Liver (tissue), 9 donors: ENCODE measurements around the gene ALDH9A1. TPM values are rescaled to one million over a fixed set of nuclear protein-coding genes. Genes with fewer than 3 reads are reported as not detected.

Experiments
- DNase-seq: peaks from one replicate; pipeline ENCODE4 v3.0.0-alpha.2; 2017; ENCODE audit warnings: low spot score
- H3K27ac ChIP-seq, 2 donors: one replicate each; pipeline ENCODE4 v1.7.0; 2013; ENCODE audit warnings: inconsistent platforms in 2 of 2, low read length in 2 of 2, control low read depth in 1 of 2, low read depth in 1 of 2, mild to moderate bottlenecking in 1 of 2
- H3K27me3 ChIP-seq, 4 donors: one replicate each; pipeline versions ENCODE4 v1.6.1 to v1.7.0; 2013; ENCODE audit warnings: low read length in 3 of 4, inconsistent platforms in 1 of 4, mild to moderate bottlenecking in 1 of 4, moderate library complexity in 1 of 4; ENCODE audit not compliant: control insufficient read depth in 4 of 4, insufficient read depth in 4 of 4
- H3K36me3 ChIP-seq, 4 donors: one replicate each; pipeline versions ENCODE4 v1.6.1 to v1.7.0; 2013; ENCODE audit warnings: low read length in 3 of 4, mild to moderate bottlenecking in 3 of 4, low read depth in 1 of 4, moderate library complexity in 1 of 4; ENCODE audit not compliant: control insufficient read depth in 4 of 4, insufficient read depth in 3 of 4
- H3K4me1 ChIP-seq, 4 donors: one replicate each; pipeline versions ENCODE4 v1.6.1 to v1.7.0; 2013; ENCODE audit warnings: low read length in 3 of 4, mild to moderate bottlenecking in 3 of 4, moderate library complexity in 1 of 4; ENCODE audit not compliant: control insufficient read depth in 4 of 4, insufficient read depth in 4 of 4
- H3K4me3 ChIP-seq, 3 donors: one replicate each; pipeline versions ENCODE4 v1.6.1 to v1.7.0; 2013; ENCODE audit warnings: low read length in 3 of 3, control low read depth in 1 of 3, low read depth in 1 of 3, mild to moderate bottlenecking in 1 of 3
- H3K9ac ChIP-seq, 2 donors: one replicate each; pipeline ENCODE4 v1.7.0; 2013; ENCODE audit warnings: low read length in 2 of 2, mild to moderate bottlenecking in 2 of 2, moderate library complexity in 2 of 2, control low read depth in 1 of 2, low read depth in 1 of 2
- H3K9me3 ChIP-seq, 4 donors: one replicate each; pipeline versions ENCODE4 v1.6.1 to v1.7.0; 2013; ENCODE audit warnings: low read length in 3 of 4; ENCODE audit not compliant: control insufficient read depth in 4 of 4
- ATF3 ChIP-seq: IDR thresholded peaks from 2 replicates; pipeline ENCODE4 v1.6.1; 2016; ENCODE audit warnings: antibody characterized with exemption
- CTCF ChIP-seq: fragments of 150-350 bp; IDR thresholded peaks from 2 replicates; pipeline ENCODE4 v1.5.1; 2017; ENCODE audit warnings: improper control_type of control experiment, low read depth, low read length; ENCODE audit not compliant: missing input control
- EGR1 ChIP-seq, 2 donors: IDR thresholded peaks; 2 replicates each; pipeline ENCODE4 v1.6.1; 2016 to 2018; ENCODE audit warnings: antibody characterized with exemption in 2 of 2, low read depth in 2 of 2
- FOXA1 ChIP-seq: IDR thresholded peaks from 2 replicates; pipeline ENCODE4 v1.6.1; 2016; ENCODE audit warnings: antibody characterized with exemption
- FOXA2 ChIP-seq: IDR thresholded peaks from 2 replicates; pipeline ENCODE4 v1.6.1; 2016; ENCODE audit warnings: antibody characterized with exemption
- GABPA ChIP-seq, 2 donors: IDR thresholded peaks in 1 of 2; conservative IDR thresholded peaks in 1 of 2; 2 replicates each; pipeline ENCODE4 v1.6.1; 2016; ENCODE audit warnings: antibody characterized with exemption in 2 of 2, mild to moderate bottlenecking in 1 of 2, moderate library complexity in 1 of 2
- HNF4A ChIP-seq, 2 donors: conservative IDR thresholded peaks; 2 replicates each; pipeline ENCODE4 v1.6.1; 2016; ENCODE audit warnings: antibody characterized with exemption in 2 of 2, mild to moderate bottlenecking in 2 of 2
- HNF4G ChIP-seq: IDR thresholded peaks from 2 replicates; pipeline ENCODE4 v1.6.1; 2016; ENCODE audit warnings: antibody characterized with exemption
- JUND ChIP-seq, 2 donors: IDR thresholded peaks; 2 replicates each; pipeline ENCODE4 v1.6.1; 2016; ENCODE audit warnings: antibody characterized with exemption in 2 of 2
- MAX ChIP-seq: IDR thresholded peaks from 2 replicates; pipeline ENCODE4 v1.6.1; 2016; ENCODE audit warnings: antibody characterized with exemption
- NR2F2 ChIP-seq: IDR thresholded peaks from 2 replicates; pipeline ENCODE4 v1.6.1; 2016; ENCODE audit warnings: antibody characterized with exemption
- RAD21 ChIP-seq, 2 donors: IDR thresholded peaks; 2 replicates each; pipeline ENCODE4 v1.6.1; 2016; ENCODE audit warnings: antibody characterized with exemption in 2 of 2, mild to moderate bottlenecking in 2 of 2
- REST ChIP-seq: IDR thresholded peaks from 2 replicates; pipeline ENCODE4 v1.6.1; 2016; ENCODE audit warnings: antibody characterized with exemption, mild to moderate bottlenecking
- RXRA ChIP-seq, 2 donors: IDR thresholded peaks; 2 replicates each; pipeline ENCODE4 v1.6.1; 2017 to 2018; ENCODE audit warnings: antibody characterized with exemption in 2 of 2, mild to moderate bottlenecking in 1 of 2
- SP1 ChIP-seq: IDR thresholded peaks from 2 replicates; pipeline ENCODE4 v1.6.1; 2018; ENCODE audit warnings: antibody characterized with exemption, mild to moderate bottlenecking
- TAF1 ChIP-seq: conservative IDR thresholded peaks from 2 replicates; pipeline ENCODE4 v1.6.1; 2016; ENCODE audit warnings: antibody characterized with exemption, mild to moderate bottlenecking
- YY1 ChIP-seq: IDR thresholded peaks from 2 replicates; pipeline ENCODE4 v1.6.1; 2016; ENCODE audit warnings: antibody characterized with exemption, mild to moderate bottlenecking
- ZBTB33 ChIP-seq: IDR thresholded peaks from 2 replicates; pipeline ENCODE4 v1.6.1; 2016; ENCODE audit warnings: antibody characterized with exemption
- WGBS: extraction: QIAGEN DNeasy Blood & Tissue Kit; methylation state at CpG from one replicate; pipeline ENCODE4 v1.1.7; 2013; 5-methylcytosine and 5-hydroxymethylcytosine counted together
- polyA plus RNA-seq, 2 donors: library from polyadenylated mRNA; stranded (reverse) in 1 of 2; unstranded in 1 of 2; fragments of 200-250 nt in 1 of 2; fragments of >200 nt in 1 of 2; fragmentation: Nextera tagmentation in 1 of 2; extraction: Ambion mirVana in 1 of 2; gene quantifications; one replicate each; pipeline versions ENCODE4 v1.2.1 to v1.2.3, GENCODE V29; 2013 to 2015
- total RNA-seq, 2 donors: library from RNA; depleted of rRNA; stranded (reverse); fragments of >200 nt; gene quantifications; one replicate each; pipeline ENCODE4 v1.2.3, GENCODE V29; 2014
- donor health status: healthy.
- donor health status: healthy.
- donor health status: healthy.
- donor health status: healthy.
- donor health status: healthy.

ALDH9A1 gene
- total and polyA plus RNA-seq, 4 donors: 42.8 to 93.4 (median 79.8) TPM

- peaks cover 0 to 15% (median 7%) of the 10 kb centered on the region in 4 donors for H3K4me1 ChIP-seq
- no peak overlapping the region for H3K27ac ChIP-seq
- H3K27me3 ChIP-seq: no peaks in the 10 kb centered on the region
- H3K36me3 ChIP-seq: peaks cover 3 to 44% (median 31%) of the 10 kb centered on the region in 4 donors
- no peak for TF ChIP-seq RAD21 (IDR thresholded peaks at IDR 0.05)
- TF ChIP-seq ZBTB33: no peak
- no peak for TF ChIP-seq NR2F2
- TF ChIP-seq SP1: no peak
- TF ChIP-seq FOXA2: no peak
- no peak for TF ChIP-seq REST
- TF ChIP-seq TAF1: no peak
- TF ChIP-seq YY1: no peak
- TF ChIP-seq HNF4G: no peak
- no peak for TF ChIP-seq FOXA1
- TF ChIP-seq CTCF: no peak
- TF ChIP-seq RXRA (IDR thresholded peaks at IDR 0.05): no peak
- DNase-seq: no peak
- no peak overlapping the region for H3K4me3 ChIP-seq
- 95% methylated on average over 1 of the region's 1 CpG for WGBS
- no peak overlapping the region for H3K9ac ChIP-seq
- no peaks in the 10 kb centered on the region for H3K9me3 ChIP-seq
Observed at GRCh38 chr1:165675794-165676193, 22.6 kb downstream of the ALDH9A1 start.

GRCh38 chr1:165674599-165674998 is 23.8 kb downstream of the ALDH9A1 start:
- no peaks in the 10 kb centered on the region for H3K27me3 ChIP-seq
- no peak overlapping the region for H3K27ac ChIP-seq
- DNase-seq: no peak
- WGBS: 93% methylated on average over 8 of the region's 8 CpGs
- H3K9ac ChIP-seq: no peak overlapping the region
- peaks cover 0 to 4% (median 0%) of the 10 kb centered on the region in 4 donors for H3K4me1 ChIP-seq
- no peak overlapping the region for H3K4me3 ChIP-seq
- peaks cover 3 to 44% (median 33%) of the 10 kb centered on the region in 4 donors for H3K36me3 ChIP-seq
- no peaks in the 10 kb centered on the region for H3K9me3 ChIP-seq
- TF ChIP-seq EGR1 (IDR thresholded peaks at IDR 0.05; ENCODE audit: low read depth in 2 of 2): no peak
- TF ChIP-seq RAD21 (IDR thresholded peaks at IDR 0.05): no peak
- no peak for TF ChIP-seq RXRA (IDR thresholded peaks at IDR 0.05)
- TF ChIP-seq CTCF: no peak
- no peak for TF ChIP-seq TAF1
- TF ChIP-seq FOXA2: no peak
- TF ChIP-seq HNF4G: no peak
- TF ChIP-seq NR2F2: no peak
- TF ChIP-seq FOXA1: no peak
- TF ChIP-seq HNF4A (conservative IDR thresholded peaks at IDR 0.05): no peak
- TF ChIP-seq YY1: no peak
- no peak for TF ChIP-seq REST
- TF ChIP-seq SP1: no peak
- TF ChIP-seq MAX: no peak
- TF ChIP-seq GABPA (IDR thresholded peaks at IDR 0.05 in 1 of 2, conservative IDR thresholded peaks at IDR 0.05 in 1 of 2): no peak
- TF ChIP-seq JUND (IDR thresholded peaks at IDR 0.05): no peak
- no peak for TF ChIP-seq ATF3
